NOMO-1 treated with DMSO at 0.1 percent for 48 hours (cell line): ENCODE data around the gene RAB11FIP4.
A peak's percentile ranks its signal among the peaks of the same experiment; 100 is the strongest.

ENCODE experiments used
- DNase-seq: peaks from one replicate; lab custom pipeline; 2025; ENCODE audit not compliant: unreplicated experiment; lab: John Stamatoyannopoulos, UW

RAB11FIP4 gene

DNA sequence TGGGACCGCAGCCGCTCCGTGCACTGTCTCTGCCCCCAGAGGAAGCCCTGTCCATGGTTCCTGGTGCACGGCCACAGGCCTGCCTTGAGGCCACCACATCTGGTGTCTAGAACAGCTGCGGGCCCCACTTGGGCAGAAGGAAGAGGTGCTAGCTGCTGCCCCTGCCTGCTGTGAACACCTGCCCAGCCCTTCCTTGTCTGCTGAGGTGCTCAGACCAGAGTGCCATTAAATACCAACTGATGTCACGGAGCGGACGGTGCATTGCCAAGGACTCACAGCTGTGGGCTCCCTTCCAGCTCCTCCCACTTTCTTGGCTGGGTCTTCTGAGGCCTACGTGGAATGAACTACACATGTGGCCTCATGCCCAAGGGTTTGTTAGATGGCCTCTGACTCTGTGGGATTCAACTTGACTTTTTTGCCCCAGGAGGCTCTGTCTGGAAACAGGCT is 146.1 kb downstream of the RAB11FIP4 start:
- DNase-seq, result no peak

DNA sequence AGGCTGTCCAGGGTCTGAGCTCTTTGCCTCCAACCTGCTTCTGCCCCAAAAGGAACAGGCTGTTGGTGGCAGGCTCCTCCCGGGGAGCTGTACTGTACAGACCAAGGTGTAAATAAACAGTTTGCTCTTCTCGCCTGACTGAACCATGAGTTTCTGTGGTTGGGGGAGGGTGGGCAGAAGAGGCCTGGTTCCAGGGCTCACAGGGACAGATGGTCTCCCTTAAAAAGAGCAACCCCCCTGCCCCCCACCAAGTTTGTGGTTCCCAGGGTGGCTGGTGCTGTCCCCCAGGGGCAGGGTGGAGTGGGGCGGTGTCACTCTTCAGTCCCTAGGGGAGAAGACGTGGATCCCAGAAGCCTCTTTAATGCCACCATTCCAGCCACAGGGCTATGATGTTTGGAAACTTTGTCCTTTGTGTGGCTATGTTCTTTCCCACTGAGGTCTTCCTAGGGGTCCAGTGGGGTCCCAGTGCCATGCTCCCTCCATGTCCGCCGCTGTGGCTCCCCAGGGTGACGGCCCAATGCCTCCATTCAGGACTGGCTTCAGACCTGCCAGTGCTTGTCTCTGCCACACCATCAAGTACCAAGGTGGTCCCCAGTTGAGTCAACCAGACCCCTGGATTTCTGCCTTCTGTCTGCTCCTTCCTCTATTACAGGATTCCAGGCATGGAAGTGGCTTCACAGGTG is 146.7 kb downstream of the RAB11FIP4 start:
- DNase-seq, result no peak

DNA sequence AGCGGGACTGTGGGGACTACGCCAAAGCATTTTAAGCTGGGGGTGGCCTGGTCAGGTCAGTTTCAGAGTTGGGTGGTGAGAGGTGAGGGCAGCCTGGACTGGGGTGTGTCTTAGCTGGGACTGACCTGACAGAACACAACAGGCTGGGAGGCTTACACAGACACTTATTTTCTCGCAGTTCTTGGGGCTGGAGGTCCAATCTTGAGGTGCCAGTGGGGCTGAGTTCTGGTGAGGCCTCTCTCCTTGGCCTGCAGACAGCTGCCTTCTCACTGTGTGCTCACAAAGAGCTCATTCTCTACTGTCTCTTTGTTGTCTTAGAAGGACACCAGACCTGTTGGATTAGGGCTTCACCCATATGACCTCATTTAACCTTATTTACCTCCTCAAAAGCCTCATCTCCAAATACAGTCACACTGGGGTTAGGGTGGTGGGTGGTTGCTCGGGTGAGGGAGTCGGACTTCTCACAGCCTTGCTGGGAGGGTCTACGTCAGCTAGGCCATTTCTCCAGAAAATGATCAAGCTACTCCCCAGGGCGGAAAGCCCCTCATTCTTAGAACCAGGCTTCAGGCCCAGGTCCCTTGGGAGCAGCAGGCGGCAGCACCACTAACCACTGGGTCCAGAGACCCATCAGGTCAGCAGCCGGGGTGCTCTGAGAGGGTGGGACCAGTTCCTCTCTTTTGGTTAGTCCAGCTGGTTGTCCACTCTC is 149.3 kb downstream of the RAB11FIP4 start:
- no peak for DNase-seq

DNA sequence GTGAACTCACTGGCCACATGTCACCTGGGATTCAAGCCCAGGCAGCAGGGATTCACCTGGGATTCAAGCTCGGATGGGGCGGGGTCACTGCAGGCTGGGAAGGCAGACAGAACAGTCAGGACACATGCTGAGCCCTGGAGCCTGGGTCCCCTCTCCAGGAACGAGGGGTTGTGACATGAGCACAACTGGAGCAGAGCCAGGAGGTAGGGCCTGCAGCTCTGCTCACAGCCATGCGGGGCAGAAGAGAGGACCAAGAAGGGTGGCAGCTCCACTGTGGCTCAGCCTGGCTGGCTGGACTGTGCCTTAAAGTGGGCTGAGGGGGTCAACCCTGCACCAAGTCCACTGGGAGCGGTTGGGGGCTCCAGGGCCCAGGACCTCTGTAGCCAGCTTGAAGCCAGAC is 150.1 kb downstream of the RAB11FIP4 start:
- DNase-seq, result no peak

DNA sequence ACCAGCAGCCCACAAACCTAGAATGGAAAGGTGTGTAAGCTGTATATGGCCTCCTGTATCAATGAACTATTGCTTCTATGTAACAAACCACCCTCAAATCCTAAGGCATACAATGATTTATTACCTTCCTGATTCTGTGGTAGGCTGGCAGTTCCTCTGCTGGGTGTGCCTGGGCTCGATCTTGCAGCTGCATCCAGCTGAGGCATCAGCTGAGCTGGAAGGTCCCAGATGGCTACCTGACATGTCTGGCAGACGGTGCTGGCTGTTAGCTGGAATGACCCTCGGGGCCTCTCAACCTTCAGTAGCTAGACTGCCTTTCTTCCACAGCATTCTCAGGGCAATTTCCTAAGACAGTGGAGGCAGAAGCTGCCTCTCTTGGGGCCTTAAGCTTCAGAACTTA is 152.7 kb downstream of the RAB11FIP4 start:
- peak; percentile 90 for DNase-seq

DNA sequence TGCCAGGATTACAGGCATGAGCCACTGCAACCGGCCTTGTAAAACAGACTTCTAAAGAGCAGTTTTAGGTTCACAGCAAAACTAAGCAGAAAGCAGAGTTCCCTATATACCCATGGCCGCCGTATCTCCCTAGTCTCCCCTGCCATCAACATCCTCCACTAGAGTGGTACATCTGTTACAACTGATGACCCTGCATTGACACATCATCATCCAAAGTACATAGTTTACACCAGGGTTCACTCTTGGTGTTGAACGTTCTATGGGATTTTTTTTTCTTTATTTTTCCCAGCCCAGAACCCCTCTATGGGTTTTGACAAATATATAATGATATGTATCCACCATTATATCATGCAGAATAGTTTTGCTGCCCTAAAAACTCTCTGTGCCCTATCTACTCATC is 155.2 kb downstream of the RAB11FIP4 start:
- no peak for DNase-seq

DNA sequence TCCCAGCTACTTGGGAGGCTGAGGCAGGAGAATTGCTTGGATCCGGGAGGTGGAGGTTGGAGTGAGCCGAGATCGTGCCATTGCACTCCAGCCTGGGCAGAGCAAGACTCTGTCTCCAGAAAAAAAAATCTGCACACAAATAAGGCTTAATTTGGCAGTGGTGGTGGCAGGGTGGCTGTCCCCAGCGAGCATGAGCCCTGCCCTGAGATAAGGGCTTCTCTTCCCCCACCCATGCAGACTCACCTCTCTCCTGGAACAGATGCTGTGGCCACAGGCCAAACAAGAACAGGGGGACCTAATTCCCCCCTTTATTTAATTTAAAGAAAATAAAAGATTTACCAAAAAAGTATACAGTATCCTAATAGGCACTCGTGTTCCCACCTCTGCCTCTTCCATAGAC is 157.2 kb downstream of the RAB11FIP4 start:
- DNase-seq, result no peak

DNA sequence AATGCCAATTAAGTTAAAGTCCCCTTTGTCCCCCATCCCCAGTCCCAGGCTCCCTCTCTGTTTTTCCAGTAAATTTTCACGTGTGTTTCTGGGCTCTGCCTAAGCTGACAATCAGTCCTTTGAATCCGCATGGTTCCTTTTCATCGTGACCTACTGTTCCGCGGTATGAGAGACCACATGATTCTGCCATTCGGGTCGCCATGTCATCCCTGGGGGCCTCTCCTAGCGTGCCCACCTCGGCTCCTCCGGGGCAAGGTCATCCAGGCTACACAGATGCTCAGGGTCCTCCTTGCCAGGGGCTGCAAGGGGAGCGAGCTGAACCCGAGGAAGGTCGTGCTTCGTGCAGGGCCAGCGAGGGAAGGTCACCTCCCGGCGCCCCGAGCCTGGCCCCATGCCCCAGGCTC is 157.6 kb downstream of the RAB11FIP4 start:
- DNase-seq, result peak; percentile 38

DNA sequence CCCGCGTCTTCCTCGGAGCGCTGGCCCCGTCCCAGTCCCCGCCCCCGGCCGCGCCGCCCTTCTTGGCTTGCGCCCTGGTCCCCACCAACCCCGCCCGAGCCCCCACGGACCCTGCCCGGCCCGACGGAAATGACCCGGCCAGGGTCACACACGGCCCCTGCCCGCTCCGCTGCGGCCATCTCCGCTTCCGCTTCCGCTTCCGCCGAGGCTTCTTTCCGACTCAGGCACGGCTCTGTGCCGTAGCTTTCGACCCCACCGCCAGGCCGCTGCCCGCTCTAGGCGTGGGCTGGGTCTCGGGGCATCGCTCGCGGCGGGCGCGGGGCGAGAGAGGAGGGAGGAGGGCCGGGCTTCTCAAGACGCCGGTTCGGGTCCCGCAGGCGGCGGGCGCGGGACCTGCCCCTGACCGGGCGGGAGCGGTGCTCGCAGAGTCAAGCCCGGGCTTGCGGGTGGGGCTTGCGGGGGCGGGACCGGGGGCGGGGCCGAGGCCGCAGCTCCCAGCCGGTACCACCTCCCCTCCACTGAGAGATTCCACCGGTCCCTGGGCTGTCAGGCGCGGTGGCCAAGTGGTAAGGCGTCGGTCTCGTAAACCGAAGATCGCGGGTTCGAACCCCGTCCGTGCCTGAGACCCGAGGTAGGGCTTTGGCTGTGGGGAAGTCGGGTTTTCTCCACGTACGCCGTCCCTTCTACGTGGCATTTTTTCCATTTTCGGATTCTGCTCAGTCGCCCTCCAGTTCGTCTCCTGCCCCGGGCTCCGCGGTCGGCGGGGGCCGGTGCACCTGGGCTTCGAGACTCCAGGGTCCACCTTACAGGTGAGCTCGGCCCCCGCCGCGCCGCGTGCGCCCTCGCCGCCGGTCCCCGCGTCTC is 158.3 kb downstream of the RAB11FIP4 start:
- DNase-seq, result peak; percentile 85

DNA sequence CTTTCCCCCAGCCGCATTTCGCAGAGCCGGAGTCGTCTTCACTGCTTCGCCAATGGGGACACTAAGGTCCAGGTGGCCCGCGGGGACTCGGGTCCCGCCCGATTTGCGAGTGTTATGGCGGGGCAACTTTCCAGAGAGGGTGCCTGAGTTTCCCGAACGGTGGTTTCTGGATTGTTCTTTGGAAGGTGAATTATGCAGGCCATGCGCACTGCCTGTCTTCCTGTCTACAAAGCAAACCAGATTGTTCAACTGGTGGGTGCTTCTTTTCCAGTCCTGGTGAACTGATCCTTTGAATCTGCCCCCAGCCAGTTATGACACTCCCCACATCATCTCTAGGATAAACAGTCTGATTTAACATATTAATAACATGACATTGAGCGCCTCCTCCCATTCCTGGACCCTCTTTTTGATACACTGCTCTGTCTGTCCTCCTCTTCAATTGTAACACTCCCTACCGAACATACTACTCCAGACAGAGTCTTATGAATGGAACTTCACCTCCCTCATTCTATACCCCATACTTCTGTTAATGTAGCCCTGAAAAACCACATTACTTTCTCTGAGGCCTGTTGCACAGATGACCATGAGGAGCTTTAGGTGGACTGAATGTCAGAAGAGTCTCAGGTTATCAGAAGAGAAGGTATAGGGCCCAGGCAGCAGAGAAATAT is 159.0 kb downstream of the RAB11FIP4 start:
- DNase-seq, result peak; percentile 11

DNA sequence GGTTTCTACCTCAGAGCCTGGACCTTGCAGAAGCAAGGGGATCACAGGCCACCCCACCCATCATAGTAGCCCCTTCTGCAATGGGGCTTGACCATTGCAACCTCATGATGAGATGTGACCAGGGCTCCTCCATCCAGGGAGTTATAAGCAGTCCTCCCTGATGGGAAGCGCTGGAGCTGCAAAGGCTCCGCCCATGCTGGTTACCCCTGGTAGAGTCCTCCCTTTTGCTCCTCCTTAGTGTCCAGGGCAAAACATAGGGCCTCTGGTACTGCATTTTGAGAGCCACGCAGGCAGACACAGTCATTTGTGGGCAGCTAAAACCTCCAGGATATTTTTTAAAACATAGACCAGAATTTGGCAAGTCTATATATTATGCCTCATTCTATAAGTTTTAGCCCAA is 161.1 kb downstream of the RAB11FIP4 start:
- DNase-seq, result no peak

DNA sequence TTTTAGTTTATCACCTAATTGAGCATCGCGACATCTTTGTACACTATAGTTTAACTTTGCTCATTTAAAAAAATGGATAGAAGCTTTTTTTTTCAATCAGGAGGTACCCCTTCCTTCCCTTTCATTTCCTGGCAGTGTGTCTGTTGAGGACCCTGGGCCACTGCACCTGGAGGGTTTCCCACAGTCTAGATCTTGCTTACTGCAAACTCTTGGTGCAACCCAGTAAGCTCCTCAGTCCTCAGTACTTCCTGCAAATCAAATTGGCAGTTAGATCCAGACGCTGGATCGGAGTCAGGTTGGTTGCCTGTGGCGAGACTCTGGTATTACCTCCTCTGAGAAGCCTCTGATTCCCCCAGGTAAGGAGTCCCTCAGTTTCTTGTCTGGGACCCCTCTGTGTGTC is 162.0 kb downstream of the RAB11FIP4 start:
- DNase-seq, result no peak

DNA sequence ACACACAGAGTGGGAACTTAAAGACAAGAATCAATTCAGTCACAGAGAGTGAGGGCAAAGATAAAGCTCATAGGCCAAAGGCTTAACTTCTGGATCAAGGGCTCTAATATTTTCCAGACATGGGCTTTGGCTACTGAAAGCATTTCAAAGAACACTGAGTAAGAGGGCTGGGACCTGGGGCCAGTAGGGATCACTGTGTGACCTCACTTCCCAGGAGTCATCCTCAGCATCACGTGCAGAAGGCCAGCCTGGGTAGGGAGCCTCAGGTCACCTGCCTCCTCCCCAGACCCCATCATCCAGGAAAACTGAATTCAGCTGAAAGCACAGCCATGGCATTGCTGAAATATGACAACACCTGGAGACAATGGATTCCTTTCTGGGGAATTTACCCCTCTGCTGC is 163.5 kb downstream of the RAB11FIP4 start:
- DNase-seq, result no peak

DNA sequence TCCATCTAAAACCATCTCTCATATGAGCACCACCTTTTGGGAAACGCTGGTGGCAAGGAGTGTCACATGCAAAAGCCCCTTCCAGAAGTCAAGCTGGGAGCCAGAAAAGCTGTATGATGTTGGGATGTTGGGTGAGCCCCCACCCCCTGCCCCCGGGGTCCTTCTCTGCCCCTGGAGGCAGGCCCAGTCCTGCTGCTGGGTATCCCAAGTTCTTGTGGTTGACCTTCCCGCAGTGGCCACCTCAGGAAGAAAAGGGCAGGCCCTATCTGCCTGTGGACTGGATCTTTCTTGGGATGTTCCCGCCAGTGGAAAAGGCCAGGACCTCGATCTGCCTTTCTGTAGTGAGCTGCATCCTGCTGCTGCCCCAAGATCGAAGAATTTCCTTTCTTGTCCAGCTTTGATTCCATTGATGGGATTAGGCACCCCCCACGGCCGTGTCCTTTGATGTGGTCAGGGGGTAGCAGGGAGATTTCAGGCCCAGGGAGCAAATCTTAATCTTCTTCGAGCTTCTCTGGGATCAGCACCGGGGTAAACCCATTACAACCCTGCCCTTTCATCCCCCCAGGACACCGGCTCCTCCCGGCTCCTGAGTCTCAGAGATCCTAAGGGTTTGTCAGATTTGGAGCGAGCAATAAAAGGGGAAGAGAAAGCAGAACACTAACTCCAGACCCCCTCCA is 165.6 kb downstream of the RAB11FIP4 start:
- no peak for DNase-seq

DNA sequence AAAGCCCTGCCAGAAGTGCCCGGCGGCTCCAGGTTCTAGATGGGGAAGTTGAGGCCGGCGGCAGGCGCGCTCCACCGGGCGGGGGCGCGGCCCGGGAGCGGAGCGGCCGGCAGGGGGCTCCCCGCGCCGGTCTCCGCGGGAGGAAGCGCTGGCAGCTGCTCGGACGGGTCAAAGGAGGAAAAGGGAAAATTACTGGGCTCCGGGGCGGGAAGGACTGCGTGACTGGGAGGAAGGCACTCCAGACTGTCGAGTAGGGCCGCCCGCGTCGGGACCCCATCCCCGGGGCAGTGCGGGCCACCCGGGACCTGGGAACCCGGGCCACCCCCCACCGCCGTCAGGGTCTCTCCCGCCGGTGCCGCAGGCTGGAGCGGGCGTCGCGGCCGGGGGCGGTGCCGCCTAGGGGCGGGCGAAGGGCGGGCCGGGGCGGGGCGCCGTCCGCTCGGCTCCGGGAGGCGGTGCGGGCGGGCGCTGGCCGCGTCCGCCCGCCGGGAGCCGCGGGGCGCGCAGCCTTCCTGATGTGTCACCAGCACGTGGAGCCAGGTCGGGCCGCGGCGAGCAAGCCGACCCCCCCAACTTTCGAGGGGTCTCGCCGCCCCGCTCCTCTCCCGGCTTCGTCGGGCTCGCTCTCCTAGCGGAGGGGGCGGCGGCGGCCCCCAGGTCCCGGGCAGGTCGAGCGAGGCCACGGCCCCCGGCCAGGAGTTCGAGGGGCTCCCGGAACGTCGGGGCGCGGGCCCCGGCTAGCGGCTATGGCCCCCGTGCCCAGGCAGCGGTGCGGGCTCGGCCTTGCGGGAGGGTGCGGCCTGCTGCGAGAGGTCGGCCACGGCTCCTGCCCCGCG is 167.5 kb downstream of the RAB11FIP4 start:
- peak; percentile 75 for DNase-seq

DNA sequence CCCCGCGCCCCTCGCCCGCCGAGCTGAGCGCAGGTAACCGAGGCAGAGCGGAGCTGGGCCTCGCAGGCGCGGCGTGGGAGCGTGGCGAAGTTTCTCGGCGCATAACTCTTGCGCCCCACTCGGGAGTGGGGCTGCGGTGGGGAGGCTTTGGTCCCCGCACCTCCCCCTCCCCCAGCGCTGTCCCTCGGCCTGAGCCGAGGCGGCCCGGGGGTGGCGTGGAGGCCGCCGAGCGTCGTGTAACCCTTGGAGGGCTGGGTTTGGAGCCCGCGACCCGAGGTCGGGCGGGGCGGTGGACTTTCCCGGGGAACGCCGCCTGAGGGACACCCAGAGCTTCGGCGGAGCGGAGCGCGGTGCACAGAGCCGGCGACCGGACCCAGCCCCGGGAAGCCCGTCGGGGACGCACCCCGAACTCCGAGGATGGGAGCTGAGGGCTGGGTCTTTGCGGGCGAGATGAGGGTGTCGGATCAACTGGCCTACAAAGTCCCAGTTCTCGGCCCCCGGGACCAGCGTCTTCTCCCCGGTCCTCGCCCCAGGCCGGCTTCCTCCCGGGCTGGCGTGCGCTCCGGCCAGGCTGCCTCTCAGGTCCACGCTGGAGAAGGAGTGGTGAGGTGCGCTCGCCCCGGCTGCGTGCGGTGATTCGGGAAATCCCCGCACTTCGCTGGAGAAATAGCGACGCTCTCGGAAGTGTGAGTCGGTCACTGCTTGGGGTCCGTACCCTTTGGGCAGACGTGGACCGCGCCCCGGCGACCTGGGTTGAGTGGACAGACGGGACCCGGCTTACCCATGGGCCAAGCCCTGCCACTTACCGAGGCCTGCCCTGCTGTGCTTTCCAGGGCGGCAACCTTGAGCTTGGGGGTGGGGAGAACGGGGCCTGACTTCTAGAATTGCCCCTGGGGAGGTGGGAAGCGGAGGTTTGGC is 168.4 kb downstream of the RAB11FIP4 start:
- DNase-seq, result no peak

DNA sequence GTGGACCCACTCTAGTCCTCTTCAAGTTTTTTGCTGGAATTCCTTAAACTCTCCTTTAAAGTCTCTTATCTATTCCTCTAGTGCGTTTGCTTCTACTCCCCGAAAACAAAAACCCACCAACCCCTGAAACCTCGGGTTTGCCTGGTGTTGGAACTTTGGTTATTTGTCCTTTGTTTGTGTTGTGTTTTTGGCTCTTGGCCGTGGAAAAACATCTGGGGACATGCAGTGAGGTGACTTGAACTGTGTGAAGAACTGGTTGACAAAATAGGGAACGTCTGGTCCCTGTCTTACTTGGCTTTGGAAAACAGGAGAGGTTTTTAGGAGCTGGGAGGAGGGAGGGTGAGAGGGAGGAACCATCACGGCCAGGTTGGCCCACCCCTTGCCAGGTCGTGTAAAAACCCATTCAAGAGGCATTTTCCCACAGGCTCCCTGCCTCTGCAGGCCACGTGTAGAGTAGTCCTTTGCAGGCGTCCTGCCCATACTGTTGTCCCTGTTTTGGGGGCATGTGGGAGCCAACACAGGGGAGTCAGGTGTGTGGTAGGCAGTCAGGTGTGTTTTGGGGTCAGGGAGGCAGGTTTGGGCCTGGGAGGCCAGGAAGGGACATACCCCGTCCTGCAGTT is 169.3 kb downstream of the RAB11FIP4 start:
- DNase-seq, result no peak
